Iris pigment epithelial cell (primary cell): Measurements from ENCODE around the gene ZBTB47.

Source experiments
- DNase-seq: peaks from one replicate; pipeline ENCODE4 v3.0.0-alpha.2; 2011; ENCODE audit warnings: low read depth

The ZBTB47 gene

DNA sequence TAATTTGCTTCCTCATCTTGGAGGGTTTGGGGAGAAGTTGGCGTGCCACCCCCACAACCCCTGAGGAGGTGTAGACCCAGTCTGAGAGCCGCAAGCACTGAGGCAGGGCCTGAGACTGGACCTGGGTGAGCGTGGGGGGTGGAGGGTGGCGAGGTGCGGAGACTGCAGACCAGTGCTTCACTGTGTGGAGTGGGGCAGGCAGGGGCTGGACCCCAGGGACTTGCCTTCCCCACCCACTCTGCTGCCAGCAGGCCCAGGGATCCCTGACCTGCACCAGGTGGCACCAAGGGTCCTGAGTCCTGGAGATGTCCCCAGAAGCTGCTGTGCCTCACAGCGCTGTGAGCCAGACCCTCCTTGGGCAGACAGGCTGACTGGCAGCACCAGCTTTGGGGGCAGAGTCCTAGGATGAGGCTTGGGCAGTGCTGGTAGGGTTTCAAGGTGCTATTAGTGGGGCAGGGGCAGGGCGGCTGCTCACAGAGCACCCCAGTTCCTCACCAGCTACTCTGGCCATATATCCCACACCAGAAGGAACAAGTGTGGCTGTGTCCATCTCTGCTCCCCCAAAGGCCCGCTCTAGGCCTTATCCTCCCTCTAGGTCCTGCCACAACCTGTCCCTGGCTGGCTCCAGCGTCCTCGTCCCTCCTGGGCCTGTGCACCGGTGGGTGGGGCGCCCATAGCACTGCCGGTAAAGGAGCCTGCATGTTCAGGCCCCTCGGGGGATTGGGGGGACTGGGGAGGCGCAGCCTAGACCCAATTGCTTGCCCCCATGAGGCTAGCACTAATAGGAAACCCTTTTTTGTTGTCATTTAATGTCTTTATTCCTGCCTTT, 11.8 kb downstream of the ZBTB47 start:
- DNase-seq: no peak

DNA sequence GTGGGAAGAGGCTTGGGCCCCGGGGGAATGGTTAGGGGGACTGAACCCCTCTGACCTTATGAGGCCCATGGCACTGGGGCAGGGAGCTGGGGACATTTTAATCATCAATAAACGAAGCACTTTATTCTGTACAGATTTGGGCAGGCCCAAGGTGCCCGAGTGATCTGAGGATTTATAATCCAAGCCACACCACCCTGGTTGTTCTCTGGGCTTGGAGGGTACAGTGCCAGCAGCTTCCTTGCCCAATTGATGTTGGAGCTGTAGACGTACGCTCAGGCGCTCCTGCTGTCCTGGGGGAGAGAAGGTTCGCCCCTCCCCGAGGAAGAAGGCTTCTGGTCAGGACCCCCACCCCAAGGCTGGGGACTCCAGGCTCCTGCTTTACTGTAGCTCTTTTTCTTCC, 12.5 kb downstream of the ZBTB47 start:
- no peak for DNase-seq

GRCh38 chr3:42666577-42666998, 13.1 kb downstream of the ZBTB47 start:
- no peak for DNase-seq

DNA sequence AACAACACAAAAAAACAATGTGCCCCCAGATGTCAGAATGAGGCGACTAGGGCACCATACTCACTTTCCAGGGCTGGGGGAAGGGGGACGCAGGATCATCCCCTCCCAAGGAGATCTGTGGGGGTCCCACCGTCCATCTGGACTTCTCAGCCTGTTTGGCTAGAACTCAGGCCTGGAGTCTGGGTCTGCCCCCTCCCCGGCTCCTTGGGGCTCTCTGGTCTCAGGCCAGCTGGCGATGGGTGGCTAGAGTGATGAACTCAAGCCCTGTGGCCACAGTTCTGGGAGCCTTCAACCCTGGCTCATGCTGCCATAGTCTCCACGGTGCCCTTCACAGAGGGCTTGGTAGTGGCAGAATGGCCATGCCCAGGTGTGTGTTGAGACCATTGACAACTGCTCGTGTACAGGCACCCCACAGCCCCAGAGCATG, 13.6 kb downstream of the ZBTB47 start:
- DNase-seq: no peak

- no peak for DNase-seq
Measured at GRCh38 chr3:42667523-42668412, 14.3 kb downstream of the ZBTB47 start.

DNA sequence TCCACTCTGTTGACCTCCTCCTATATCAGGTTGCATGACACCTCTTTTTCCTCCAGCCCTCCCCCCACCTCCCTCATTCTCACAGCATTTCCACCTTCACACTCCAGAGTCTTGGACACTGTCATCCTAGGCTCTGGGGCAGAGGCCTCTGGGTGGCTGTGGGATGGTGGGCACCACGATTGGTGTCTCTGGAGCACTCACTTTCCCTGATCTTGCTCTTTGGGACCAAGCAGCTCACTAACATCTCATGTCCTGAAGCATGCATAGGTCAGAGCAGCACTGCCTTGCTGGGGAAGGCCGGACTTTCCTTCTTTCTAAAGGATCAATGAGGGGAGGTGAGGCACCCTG, 14.9 kb downstream of the ZBTB47 start:
- no peak for DNase-seq

GRCh38 chr3:42668793-42669217, 15.3 kb downstream of the ZBTB47 start:
- DNase-seq: peak; percentile 28

DNA sequence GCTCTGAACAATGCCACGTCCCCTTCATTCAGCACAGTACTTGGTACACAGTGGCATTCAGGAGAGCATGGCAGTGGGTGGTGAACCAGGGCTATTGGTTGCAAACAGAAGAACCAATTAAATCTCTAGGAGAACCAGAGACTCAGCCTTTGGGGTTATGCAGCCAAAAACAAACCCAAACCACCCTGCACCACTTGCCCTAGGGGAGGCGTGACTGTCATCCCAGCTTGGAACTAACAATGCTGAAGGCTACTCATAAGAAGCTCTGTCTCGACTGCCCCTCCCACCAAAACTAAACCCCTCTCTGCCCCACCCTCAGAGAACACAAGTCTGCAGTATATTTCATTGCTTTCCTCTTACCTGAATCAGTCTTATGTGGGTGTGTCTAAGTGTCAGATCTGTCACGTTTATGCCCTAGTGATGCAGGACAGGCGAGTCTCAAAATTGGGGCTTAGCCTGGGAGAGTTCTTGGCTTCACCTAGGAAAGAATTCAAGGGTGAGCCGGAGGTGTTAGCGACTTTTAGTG, 16.6 kb downstream of the ZBTB47 start:
- DNase-seq: no peak

DNA sequence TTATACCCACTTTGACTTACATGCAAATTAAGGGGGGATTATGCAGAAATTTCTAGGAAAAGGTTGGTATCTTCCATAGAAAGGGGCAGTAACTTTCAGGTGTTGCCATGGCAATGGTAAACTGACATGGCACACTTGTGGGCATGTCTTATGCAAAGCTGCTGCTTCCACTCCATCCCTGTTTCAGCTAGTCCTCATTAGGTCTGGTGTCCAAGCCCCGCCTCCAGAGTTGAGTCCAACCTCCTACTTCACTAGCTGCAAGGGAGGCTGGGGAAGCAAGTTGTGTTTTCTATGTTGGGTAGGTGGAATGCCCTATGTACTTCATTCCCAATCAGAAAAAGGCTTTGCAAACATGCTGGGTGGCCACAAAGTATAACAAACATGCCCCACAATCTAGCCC, 17.2 kb downstream of the ZBTB47 start:
- DNase-seq: no peak

DNA sequence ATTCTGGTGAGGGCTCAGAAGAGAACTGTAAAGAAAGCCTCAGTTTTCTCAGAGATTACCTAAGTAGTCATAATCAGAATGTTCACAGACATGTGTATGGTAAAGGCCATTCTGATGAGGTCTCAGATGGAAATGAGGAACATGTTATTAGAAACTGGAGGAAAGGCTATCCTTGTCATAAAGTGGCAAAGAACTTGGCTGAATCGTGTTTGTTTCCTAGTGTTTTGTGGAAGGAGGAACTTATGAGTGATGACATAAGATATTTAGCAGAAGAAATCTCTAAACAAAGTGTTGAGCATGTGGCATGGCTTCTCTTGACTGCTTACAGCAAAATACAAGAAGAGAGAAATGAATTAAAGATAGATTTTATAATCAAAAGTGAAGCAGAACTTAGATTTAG, 19.0 kb downstream of the ZBTB47 start:
- no peak for DNase-seq

- DNase-seq: no peak
Measured at GRCh38 chr3:42673082-42673481, 19.6 kb downstream of the ZBTB47 start.

- peak; percentile 27 for DNase-seq
Measured at GRCh38 chr3:42674146-42674545, 20.6 kb downstream of the ZBTB47 start.

- DNase-seq: no peak
Measured at GRCh38 chr3:42675909-42676308, 22.4 kb downstream of the ZBTB47 start.

DNA sequence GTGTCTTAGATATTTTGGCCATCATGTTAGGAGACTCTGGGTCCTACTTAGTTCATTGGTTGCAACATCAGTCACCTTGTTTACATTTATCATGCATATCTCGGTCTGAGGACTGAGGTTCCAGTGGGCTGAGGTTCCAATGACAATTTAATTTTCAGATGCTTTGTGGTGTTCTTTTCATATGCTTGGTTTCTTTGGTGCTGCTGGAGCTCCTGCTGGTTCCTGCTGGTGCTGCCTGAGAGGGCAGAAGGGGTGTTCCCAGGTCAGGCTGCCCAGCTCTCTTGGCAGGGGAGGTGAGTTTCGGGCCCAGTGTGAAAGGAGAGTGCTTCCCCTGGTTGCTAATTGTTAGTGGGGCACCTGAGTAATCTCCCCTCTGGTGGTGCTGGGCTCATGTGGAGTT, 24.9 kb downstream of the ZBTB47 start:
- DNase-seq: no peak

GRCh38 chr3:42680271-42680670, 26.8 kb downstream of the ZBTB47 start:
- DNase-seq: peak; percentile 55

DNA sequence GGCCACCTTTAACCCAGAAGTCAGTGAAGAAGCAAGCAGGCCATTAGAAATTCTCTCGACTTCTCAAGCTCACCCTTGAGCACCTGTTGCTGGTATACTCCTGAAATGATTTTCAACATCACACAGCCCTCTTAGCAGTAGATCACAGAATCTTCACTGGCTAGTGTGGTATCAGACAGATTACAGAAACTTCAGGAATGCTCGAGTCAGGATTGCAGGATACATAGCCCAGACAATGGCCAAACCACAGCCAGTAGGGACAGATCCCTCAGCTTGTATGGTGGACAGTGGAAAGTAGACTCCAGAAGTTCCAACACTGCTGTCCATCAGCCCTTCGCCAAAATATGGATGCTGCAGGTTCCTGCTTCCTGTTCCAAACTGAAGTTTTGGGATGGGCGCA, 27.3 kb downstream of the ZBTB47 start:
- DNase-seq: peak; percentile 17

DNA sequence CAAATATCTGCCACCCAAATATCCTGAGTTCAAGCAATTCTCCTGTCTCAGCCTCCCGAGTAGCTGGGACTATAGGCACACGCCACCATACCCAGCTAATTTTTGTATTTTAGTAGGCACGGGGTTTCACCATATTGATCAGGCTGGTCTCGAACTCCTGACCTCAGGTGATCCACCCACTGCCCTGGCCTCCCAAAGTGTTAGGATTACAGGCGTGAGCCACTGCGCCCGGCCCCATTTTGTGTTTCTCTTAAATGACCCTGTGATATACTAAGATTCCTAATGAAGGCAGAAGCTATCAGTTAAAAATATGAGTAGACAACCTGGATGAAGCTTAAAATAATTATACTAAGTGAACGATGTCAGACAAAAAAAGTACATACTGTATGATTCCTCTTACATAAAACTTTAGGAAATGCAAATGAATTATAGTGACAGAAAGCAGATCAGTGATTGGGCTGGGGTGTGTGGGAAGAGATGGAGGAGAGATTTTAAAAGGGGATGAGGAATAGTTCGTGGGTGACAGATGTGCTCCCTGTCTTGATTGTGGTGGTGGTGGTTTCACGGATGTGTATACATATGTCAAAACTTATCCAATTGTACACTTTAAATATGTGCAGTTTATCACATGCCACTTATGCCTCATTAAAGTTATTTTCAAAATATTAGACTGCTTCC, 28.0 kb downstream of the ZBTB47 start:
- DNase-seq: no peak

- no peak for DNase-seq
Measured at GRCh38 chr3:42682301-42683070, 29.0 kb downstream of the ZBTB47 start.

DNA sequence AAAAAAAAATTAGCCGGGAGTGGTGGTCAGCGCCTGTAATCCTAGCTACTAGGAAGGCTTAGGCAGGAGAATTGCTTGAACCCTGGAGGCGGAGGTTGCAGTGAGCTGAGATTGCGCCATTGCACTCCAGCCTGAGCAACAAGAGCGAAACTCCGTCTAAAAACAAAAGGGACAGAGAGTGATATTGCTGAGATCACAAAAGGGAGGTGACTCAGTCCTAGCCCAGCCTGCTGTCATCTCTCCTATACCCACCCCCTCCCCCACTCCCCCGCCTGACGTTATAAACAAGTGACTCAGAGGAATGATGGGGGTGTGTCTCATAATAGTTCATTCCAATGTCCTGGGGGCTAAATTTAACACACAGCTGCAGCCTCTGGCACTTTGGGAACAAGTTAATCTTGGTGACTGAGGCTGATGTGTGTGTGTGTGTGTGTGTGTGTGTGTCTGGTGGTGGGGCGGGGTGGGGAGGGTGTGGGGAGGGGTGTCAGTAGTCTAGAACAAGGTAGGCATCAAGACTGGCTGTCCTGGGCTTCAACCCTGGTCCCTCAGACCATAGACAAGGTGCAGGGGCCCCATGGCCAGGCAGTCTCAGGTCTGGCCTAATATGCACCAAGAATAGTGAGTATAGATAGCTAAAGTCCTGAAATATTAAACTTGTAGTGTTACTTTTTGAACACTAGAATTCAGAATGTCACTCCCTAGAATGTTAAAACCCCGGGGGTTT, 30.5 kb downstream of the ZBTB47 start:
- DNase-seq: peak; percentile 93

- DNase-seq: no peak
Measured at GRCh38 chr3:42684632-42685362, 31.3 kb downstream of the ZBTB47 start.
